ENCODE results near the gene MYO16. TPM values are rescaled to one million over a fixed set of nuclear protein-coding genes. Genes with fewer than 3 reads are reported as not detected.

The MYO16 gene
- total RNA-seq, 1 experiment from 2014 or later, result not detected

GRCh38 chr13:109192306-109192705, 562.9 kb downstream of the MYO16 start:
- Histone ChIP-seq H2BK20ac (ENCODE audit: low read depth, low read length, poor library complexity, severe bottlenecking) (no peak overlapping the region), H2AFZ (ENCODE audit: low read length) (no peak overlapping the region), H3K4me1 (ENCODE audit: insufficient read depth, low read length) (no peaks in the 10 kb centered on the region), H4K5ac (ENCODE audit: insufficient read length, low read depth, low read length) (no peak overlapping the region), H3K79me2 (ENCODE audit: insufficient read depth, low read length) (no peaks in the 10 kb centered on the region), H4K8ac (replicated peaks; ENCODE audit: insufficient read length, low read depth, low read length) (no peak overlapping the region), H3K18ac (ENCODE audit: insufficient read length, low read depth, low read length) (no peak overlapping the region), H2BK15ac (ENCODE audit: low read depth, low read length) (no peak overlapping the region), H3T11ph (ENCODE audit: low read length) (no peak overlapping the region), H3K27ac (ENCODE audit: insufficient read length, low read depth, low read length) (no peak overlapping the region), H3K23me2 (ENCODE audit: insufficient read length, low read depth, low read length, poor library complexity, severe bottlenecking) (no peaks in the 10 kb centered on the region), H2BK5ac (ENCODE audit: insufficient read length, low read length) (no peak overlapping the region), H2BK120ac (ENCODE audit: low read depth, low read length, poor library complexity, severe bottlenecking) (no peak overlapping the region), H2BK12ac (ENCODE audit: insufficient read length, low read depth, low read length) (no peak overlapping the region), H3K23ac (ENCODE audit: insufficient read length, low read depth, low read length) (no peak overlapping the region), H3K4me2 (ENCODE audit: insufficient read depth, insufficient read length, low read length) (no peak overlapping the region), H3K27me3 (ENCODE audit: insufficient read depth, low read length) (no peaks in the 10 kb centered on the region), H3K14ac (ENCODE audit: insufficient read depth, low read length) (no peak overlapping the region), H4K91ac (ENCODE audit: insufficient read length, low read depth, low read length) (no peak overlapping the region), H4K20me1 (ENCODE audit: control insufficient read depth, insufficient read depth, insufficient read length) (no peaks in the 10 kb centered on the region), H2AK5ac (ENCODE audit: insufficient read length, low read length) (no peak overlapping the region), H3K9ac (ENCODE audit: extremely low read depth, insufficient read length, low read length) (no peak overlapping the region), H3K56ac (ENCODE audit: insufficient read length, low read depth, low read length) (no peak overlapping the region), H3K79me1 (ENCODE audit: insufficient read depth, low read depth, low read length, poor library complexity, severe bottlenecking) (no peaks in the 10 kb centered on the region), H3K4ac (ENCODE audit: low read depth, low read length) (no peak overlapping the region), H3K9me3 (ENCODE audit: control insufficient read depth, low read depth, low read length) (no peaks in the 10 kb centered on the region)
- H3K27ac Mint-ChIP-seq, result no peak overlapping the region
- no peaks in the 10 kb centered on the region for H3K27me3 Mint-ChIP-seq (ENCODE audit: low read depth)
- H3K4me1 Mint-ChIP-seq, result peaks cover 29 to 32% of the 10 kb centered on the region in 2 experiments
- H3K4me3 Mint-ChIP-seq, result no peak overlapping the region
- H3K9me3 Mint-ChIP-seq, result no peaks in the 10 kb centered on the region
- DNase-seq, result no peak
- no peak for TF ChIP-seq CTCF (conservative IDR thresholded peaks at IDR 0.05)
- H3K36me3 Mint-ChIP-seq (ENCODE audit: insufficient read depth in 1 of 3, low read depth in 3 of 3), result no peaks in the 10 kb centered on the region
